ENCODE data around the gene GOLGA1. TPM values are rescaled to one million over a fixed set of nuclear protein-coding genes. Genes with fewer than 3 reads are reported as not detected.
A peak's percentile ranks its signal among the peaks of the same experiment; 100 is the strongest.

GOLGA1 gene
- total and polyA plus RNA-seq, 9 of the 15 experiments (the other 6 are each of a cell fraction or from before 2014, with no cell fraction given): 2.9 to 15.9 (median 8.5) TPM

- TF ChIP-seq ZBTB11 (CRISPR knock-in tag; IDR thresholded peaks at IDR 0.05): no peak
- no peak for TF ChIP-seq SETDB1 (IDR thresholded peaks at IDR 0.05; ENCODE audit: low read length)
- no peak for TF ChIP-seq CBX8 (IDR thresholded peaks at IDR 0.05; ENCODE audit: borderline replicate concordance, extremely low read depth, low read depth, low read length, poor library complexity, severe bottlenecking)
- TF ChIP-seq THRA (IDR thresholded peaks at IDR 0.05): peak; percentile 57
- TF ChIP-seq SMARCE1 (IDR thresholded peaks at IDR 0.05): 0 out of 2 replicates have a peak, but pooled peaks have one; percentile 23
- no peak for TF ChIP-seq SP2 (IDR thresholded peaks at IDR 0.05; ENCODE audit: extremely low read depth, low read depth, low read length, poor library complexity, severe bottlenecking)
- TF ChIP-seq RFX7 (CRISPR knock-in tag; IDR thresholded peaks at IDR 0.05): no peak
- TF ChIP-seq DPF2 (IDR thresholded peaks at IDR 0.05): no peak
- TF ChIP-seq TSHZ1 (CRISPR knock-in tag; IDR thresholded peaks at IDR 0.05): no peak
- TF ChIP-seq MBD2 (IDR thresholded peaks at IDR 0.05; ENCODE audit: borderline replicate concordance, low read depth): no peak
- no peak for TF ChIP-seq CEBPB (tag; IDR thresholded peaks at IDR 0.05)
- TF ChIP-seq SLC30A9 (CRISPR knock-in tag; IDR thresholded peaks at IDR 0.05): no peak
- TF ChIP-seq CBX1 (IDR thresholded peaks at IDR 0.05; ENCODE audit: low read depth): no peak
- no peak for TF ChIP-seq MYC (IDR thresholded peaks at IDR 0.05; ENCODE audit: low read depth, low read length)
- TF ChIP-seq MYC (CRISPR knock-in tag; IDR thresholded peaks at IDR 0.05; ENCODE audit: borderline replicate concordance, low read depth): no peak
- TF ChIP-seq ZNF431 (CRISPR knock-in tag; IDR thresholded peaks at IDR 0.05): no peak
- no peak for TF ChIP-seq POLR2G (IDR thresholded peaks at IDR 0.05; ENCODE audit: low read depth, low read length)
- no peak for TF ChIP-seq COPS2 (conservative IDR thresholded peaks at IDR 0.05)
- peak; percentile 25; the same call in 1 of the 2 replicates for TF ChIP-seq SMAD4 (CRISPR knock-in tag; conservative IDR thresholded peaks at IDR 0.05)
Measured at GRCh38 chr9:124941679-124942561, 1.0 kb upstream of the GOLGA1 start (continued).
